Fibroblast of mammary gland (primary cell): ENCODE results near the gene NEK7.

Source experiments
- DNase-seq: peaks from one replicate; pipeline ENCODE4 v3.0.0-alpha.2; 2010; ENCODE audit warnings: low read depth
- H3K4me3 ChIP-seq: 2 replicates; pipeline ENCODE4 v1.5.1; 2011; ENCODE audit warnings: low read depth, mild to moderate bottlenecking, low read length, moderate library complexity; ENCODE audit not compliant: control insufficient read depth
- TF ChIP-seq, protein P1 (sequence below): conservative IDR thresholded peaks from 2 replicates; pipeline ENCODE4 v1.5.1; 2011; ENCODE audit warnings: low read depth, low read length, inconsistent platforms; ENCODE audit not compliant: control insufficient read depth, insufficient read depth

Gene NEK7

DNA sequence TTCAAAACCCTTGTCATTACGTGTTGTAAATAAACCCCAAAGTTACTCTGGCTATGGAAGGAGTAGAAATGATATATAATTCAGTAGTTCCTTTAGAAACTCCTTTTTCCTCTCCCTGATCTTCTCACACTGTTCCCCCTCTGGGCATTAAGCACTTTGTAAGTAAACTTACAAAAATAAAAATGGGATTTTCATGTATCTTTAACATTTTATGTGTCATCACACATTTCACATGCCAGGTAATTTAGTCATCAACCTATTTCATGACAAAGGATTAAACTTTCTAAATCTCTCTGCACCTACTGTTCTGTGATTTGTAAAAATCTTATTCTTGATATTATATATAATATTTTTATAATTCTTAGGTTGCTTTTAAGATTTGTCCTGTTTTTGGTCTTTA, 176.9 kb downstream of the NEK7 start:
- H3K4me3 ChIP-seq: no peak overlapping the region
- peak; percentile 38 for DNase-seq
- TF ChIP-seq, protein P1, sequence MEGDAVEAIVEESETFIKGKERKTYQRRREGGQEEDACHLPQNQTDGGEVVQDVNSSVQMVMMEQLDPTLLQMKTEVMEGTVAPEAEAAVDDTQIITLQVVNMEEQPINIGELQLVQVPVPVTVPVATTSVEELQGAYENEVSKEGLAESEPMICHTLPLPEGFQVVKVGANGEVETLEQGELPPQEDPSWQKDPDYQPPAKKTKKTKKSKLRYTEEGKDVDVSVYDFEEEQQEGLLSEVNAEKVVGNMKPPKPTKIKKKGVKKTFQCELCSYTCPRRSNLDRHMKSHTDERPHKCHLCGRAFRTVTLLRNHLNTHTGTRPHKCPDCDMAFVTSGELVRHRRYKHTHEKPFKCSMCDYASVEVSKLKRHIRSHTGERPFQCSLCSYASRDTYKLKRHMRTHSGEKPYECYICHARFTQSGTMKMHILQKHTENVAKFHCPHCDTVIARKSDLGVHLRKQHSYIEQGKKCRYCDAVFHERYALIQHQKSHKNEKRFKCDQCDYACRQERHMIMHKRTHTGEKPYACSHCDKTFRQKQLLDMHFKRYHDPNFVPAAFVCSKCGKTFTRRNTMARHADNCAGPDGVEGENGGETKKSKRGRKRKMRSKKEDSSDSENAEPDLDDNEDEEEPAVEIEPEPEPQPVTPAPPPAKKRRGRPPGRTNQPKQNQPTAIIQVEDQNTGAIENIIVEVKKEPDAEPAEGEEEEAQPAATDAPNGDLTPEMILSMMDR: no peak

DNA sequence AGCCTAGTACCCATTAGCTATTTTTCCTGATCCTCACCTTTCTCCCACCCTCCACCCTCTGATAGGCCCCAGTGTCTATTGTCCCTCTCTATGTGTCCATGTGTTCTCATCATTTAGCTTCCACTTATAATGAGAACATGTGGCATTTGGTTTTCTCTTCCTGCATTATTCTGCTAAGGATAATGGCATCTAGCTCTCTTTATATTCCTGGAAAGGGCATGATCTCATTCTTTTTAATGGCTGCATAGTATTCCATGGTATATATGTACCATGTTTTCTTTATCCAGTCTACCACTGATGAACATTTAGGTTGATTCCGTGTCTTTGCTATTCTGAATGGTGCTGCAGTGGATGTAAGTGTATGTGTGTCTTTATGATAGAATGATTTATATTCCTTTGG, 178.9 kb downstream of the NEK7 start:
- no peak overlapping the region for H3K4me3 ChIP-seq
- DNase-seq: no peak
- TF ChIP-seq, protein P1: no peak

DNA sequence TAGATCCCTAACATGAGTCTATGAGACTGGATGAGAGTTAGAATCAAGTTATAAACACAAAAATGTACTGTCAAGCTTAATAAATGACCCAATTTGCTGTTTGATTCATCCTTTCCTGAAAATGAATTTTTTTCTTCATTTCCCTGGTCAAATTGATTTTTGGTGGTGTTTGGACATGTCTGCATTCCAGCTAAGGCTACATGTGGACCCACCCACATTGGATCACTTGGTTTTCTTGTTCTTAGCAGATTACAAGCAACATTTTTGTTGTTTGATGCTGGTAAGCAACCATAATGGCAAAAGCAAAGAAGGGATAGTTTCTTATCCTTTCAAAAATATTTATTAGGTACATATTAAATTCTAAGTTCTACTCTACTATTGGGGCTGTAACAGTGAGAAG, 181.1 kb downstream of the NEK7 start:
- TF ChIP-seq, protein P1: no peak
- no peak for DNase-seq
- H3K4me3 ChIP-seq: no peak overlapping the region

DNA sequence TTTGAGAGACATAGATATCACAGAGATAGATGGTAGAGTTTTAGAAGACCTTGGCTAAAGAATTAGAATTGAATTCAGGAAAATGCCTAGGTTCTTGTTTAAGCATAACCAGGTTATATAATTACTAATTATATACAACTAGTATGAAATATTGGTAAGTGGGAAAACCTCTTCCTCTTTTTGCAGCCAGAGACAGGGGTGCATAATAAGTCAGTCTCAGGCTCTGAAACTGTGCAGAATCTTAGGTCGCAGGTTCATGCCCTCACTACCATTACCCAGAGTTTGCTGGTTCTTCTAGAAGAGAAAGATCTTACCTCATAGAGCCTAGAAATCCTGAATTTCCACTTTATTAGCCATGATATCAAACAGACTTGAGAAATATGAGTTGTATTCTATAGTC, 183.3 kb downstream of the NEK7 start:
- DNase-seq: no peak
- H3K4me3 ChIP-seq: no peak overlapping the region
- TF ChIP-seq, protein P1: no peak

DNA sequence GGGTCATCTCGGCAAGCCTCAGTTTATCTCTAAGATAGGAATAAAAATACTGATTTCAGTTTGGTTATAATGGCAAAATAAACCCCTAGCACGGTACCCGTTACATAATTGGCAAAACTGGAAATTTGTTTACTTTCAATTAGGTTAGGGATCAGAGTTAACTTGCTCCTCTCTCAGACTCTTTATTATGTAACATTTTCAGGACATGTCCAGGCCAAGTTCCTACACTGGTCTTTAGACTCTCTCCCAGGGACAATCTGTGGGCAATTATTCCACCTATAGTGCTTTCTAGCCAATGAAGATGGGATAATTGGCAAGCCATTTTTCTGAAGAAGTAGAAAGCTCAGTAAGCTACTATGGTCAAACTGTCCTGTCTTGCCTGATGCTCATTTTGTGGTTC, 189.4 kb downstream of the NEK7 start:
- TF ChIP-seq, protein P1: no peak
- H3K4me3 ChIP-seq: no peak overlapping the region
- DNase-seq: no peak

DNA sequence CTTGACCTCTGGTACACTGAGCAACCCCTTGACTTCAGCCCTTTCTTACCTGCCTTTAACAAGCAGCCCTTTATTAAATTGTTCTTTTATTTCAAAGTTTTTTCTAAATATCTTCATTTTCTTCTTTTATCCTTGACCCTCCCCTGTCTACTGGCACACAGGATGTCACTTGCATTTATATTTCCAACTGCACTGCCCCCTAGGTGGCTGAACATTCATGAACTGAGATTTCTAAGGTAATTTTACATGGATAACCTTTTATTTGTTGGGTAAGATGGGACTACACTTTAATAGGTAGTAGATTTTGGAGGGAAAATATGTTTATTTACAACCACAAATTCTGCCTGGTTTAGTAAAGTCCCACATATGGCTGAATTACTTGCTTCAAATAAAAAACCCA, 193.7 kb downstream of the NEK7 start:
- H3K4me3 ChIP-seq: no peak overlapping the region
- TF ChIP-seq, protein P1: peak; percentile 16
- DNase-seq: no peak

DNA sequence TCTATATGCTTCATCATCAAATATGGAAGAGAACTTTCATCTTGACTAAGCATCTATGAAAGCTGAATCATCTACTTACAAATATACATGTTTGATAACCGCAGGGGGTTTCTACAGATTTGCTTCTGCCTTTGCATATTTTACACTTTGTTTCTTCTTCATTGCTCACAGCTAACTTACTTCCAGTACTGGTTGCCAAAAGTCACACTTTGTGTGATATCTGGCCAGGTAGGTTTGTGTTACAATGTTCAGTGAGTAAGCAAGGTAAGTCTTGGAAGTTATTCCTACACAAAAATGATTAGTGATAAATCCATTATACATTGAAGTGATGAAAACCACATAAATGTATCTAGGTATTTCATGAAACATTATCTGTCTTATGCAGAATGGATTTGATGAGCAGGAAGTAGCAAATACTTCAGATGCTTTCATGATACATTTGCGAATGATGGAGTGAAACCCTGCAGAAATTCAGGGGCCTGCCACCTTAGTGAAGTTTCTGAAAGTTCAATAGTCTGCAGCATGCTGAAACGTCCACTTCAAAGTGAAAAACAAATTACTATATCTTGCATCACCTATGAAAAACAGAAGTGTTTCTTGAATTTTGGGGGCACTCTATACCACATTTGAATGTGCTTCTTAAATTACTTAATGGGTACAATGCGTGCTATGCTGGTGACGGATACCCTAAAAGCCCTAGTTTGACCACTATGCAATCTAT, 196.3 kb downstream of the NEK7 start:
- TF ChIP-seq, protein P1: no peak
- H3K4me3 ChIP-seq: no peak overlapping the region
- no peak for DNase-seq
